HG03469 (cell line): ENCODE data around the gene RGS9.
A peak's percentile ranks its signal among the peaks of the same experiment; 100 is the strongest.
"Not testable (repeated sequence)": the region's sequence is repeated elsewhere in the genome, so short reads cannot be mapped to it uniquely, and the experiment has no call there.

Source experiments
- ATAC-seq: cut with Tn5 transposase; IDR thresholded peaks from one replicate; pipeline ENCODE4 v1.9.1; 2021; ENCODE audit warnings: mild to moderate bottlenecking, moderate library complexity, moderate number of reproducible peaks; ENCODE audit not compliant: unreplicated experiment

The RGS9 gene

GRCh38 chr17:65109990-65110680, 27.0 kb upstream of the RGS9 start:
- ATAC-seq: no peak

GRCh38 chr17:65115839-65116238, 21.3 kb upstream of the RGS9 start:
- ATAC-seq: no peak

- ATAC-seq: not testable (repeated sequence)
Measured at GRCh38 chr17:65116515-65116914, 20.7 kb upstream of the RGS9 start.

GRCh38 chr17:65117384-65118035, 19.7 kb upstream of the RGS9 start:
- ATAC-seq: no peak

- ATAC-seq: no peak
Measured at GRCh38 chr17:65121368-65121767, 15.8 kb upstream of the RGS9 start.

- ATAC-seq: no peak
Measured at GRCh38 chr17:65121916-65122806, 15.0 kb upstream of the RGS9 start.

GRCh38 chr17:65122836-65123756, 14.1 kb upstream of the RGS9 start:
- ATAC-seq: peak; percentile 43

- no peak for ATAC-seq
Measured at GRCh38 chr17:65123757-65124675, 13.2 kb upstream of the RGS9 start.

GRCh38 chr17:65130832-65131231, 6.3 kb upstream of the RGS9 start:
- ATAC-seq: no peak

- no peak for ATAC-seq
Measured at GRCh38 chr17:65131240-65131639, 5.9 kb upstream of the RGS9 start.

- ATAC-seq: no peak
Measured at GRCh38 chr17:65131946-65132345, 5.2 kb upstream of the RGS9 start.

GRCh38 chr17:65134035-65134434, 3.1 kb upstream of the RGS9 start:
- ATAC-seq: no peak

- no peak for ATAC-seq
Measured at GRCh38 chr17:65139101-65139764, 2.1 kb downstream of the RGS9 start.

- no peak for ATAC-seq
Measured at GRCh38 chr17:65142247-65142646, 5.1 kb downstream of the RGS9 start.

GRCh38 chr17:65143889-65144604, 6.9 kb downstream of the RGS9 start:
- no peak for ATAC-seq

- no peak for ATAC-seq
Measured at GRCh38 chr17:65145743-65146142, 8.6 kb downstream of the RGS9 start.

GRCh38 chr17:65147955-65148354, 10.8 kb downstream of the RGS9 start:
- ATAC-seq: no peak
